Measurements from ENCODE around the gene RANBP9. TPM values are rescaled to one million over a fixed set of nuclear protein-coding genes. Genes with fewer than 3 reads are reported as not detected.

RANBP9 gene
- total RNA-seq, 1 experiment from 2014 or later = 17.5 TPM

GRCh38 chr6:13689511-13690256, 22.0 kb downstream of the RANBP9 start:
- peaks cover 22% of the 10 kb centered on the region for H4K20me1 ChIP-seq (ENCODE audit: insufficient read depth, low read depth, low read length)
- H3K27ac ChIP-seq (ENCODE audit: low read length) = no peak overlapping the region
- H3K4me3 ChIP-seq (ENCODE audit: low read length) = no peak overlapping the region
- no peak overlapping the region for H3K4me2 ChIP-seq (ENCODE audit: low read depth, low read length, poor library complexity, severe bottlenecking)
- H3K79me2 ChIP-seq (ENCODE audit: low read length) = peaks cover 58% of the 10 kb centered on the region
- no peaks in the 10 kb centered on the region for H3K9me3 ChIP-seq (ENCODE audit: low read length)
- DNase-seq = no peak
- no peak overlapping the region for H3K9ac ChIP-seq (ENCODE audit: low read length)
- H3K36me3 ChIP-seq (ENCODE audit: insufficient read depth, low read length) = 0 out of 2 replicates have a peak, but pooled peaks cover 4% of the 10 kb centered on the region
- H3K27me3 ChIP-seq (ENCODE audit: low read length) = no peaks in the 10 kb centered on the region
- H3K4me1 ChIP-seq (ENCODE audit: low read length) = peaks cover 1% of the 10 kb centered on the region
- no peaks in the 10 kb centered on the region for H3K9me2 ChIP-seq (replicated peaks; ENCODE audit: insufficient read depth, low read length)
- no peak overlapping the region for H2AFZ ChIP-seq (ENCODE audit: low read length)

GRCh38 chr6:13688692-13689196, 22.9 kb downstream of the RANBP9 start:
- H3K9ac ChIP-seq (ENCODE audit: low read length) = no peak overlapping the region
- peaks cover 16% of the 10 kb centered on the region; the same call in 1 of the 2 replicates for H4K20me1 ChIP-seq (ENCODE audit: insufficient read depth, low read depth, low read length)
- H3K27ac ChIP-seq (ENCODE audit: low read length) = no peak overlapping the region
- DNase-seq = no peak
- H3K36me3 ChIP-seq (ENCODE audit: insufficient read depth, low read length) = no peaks in the 10 kb centered on the region
- no peaks in the 10 kb centered on the region for H3K4me1 ChIP-seq (ENCODE audit: low read length)
- H3K9me3 ChIP-seq (ENCODE audit: low read length) = no peaks in the 10 kb centered on the region
- no peak overlapping the region for H3K4me2 ChIP-seq (ENCODE audit: low read depth, low read length, poor library complexity, severe bottlenecking)
- no peak overlapping the region for H2AFZ ChIP-seq (ENCODE audit: low read length)
- no peak overlapping the region for H3K4me3 ChIP-seq (ENCODE audit: low read length)
- no peaks in the 10 kb centered on the region for H3K9me2 ChIP-seq (replicated peaks; ENCODE audit: insufficient read depth, low read length)
- H3K27me3 ChIP-seq (ENCODE audit: low read length) = no peaks in the 10 kb centered on the region
- H3K79me2 ChIP-seq (ENCODE audit: low read length) = peaks cover 59% of the 10 kb centered on the region

- no peak overlapping the region for H2AFZ ChIP-seq (ENCODE audit: low read length)
- no peak overlapping the region for H3K27ac ChIP-seq (ENCODE audit: low read length)
- H3K9me3 ChIP-seq (ENCODE audit: low read length) = no peaks in the 10 kb centered on the region
- no peak for DNase-seq
- H3K79me2 ChIP-seq (ENCODE audit: low read length) = peaks cover 57% of the 10 kb centered on the region
- peaks cover 10% of the 10 kb centered on the region; the same call in 1 of the 2 replicates for H4K20me1 ChIP-seq (ENCODE audit: insufficient read depth, low read depth, low read length)
- 0 out of 2 replicates have a peak, but pooled peaks cover 1% of the 10 kb centered on the region for H3K4me1 ChIP-seq (ENCODE audit: low read length)
- H3K4me2 ChIP-seq (ENCODE audit: low read depth, low read length, poor library complexity, severe bottlenecking) = no peak overlapping the region
- no peak overlapping the region for H3K9ac ChIP-seq (ENCODE audit: low read length)
- no peaks in the 10 kb centered on the region for H3K9me2 ChIP-seq (replicated peaks; ENCODE audit: insufficient read depth, low read length)
- H3K36me3 ChIP-seq (ENCODE audit: insufficient read depth, low read length) = no peaks in the 10 kb centered on the region
- H3K27me3 ChIP-seq (ENCODE audit: low read length) = no peaks in the 10 kb centered on the region
- H3K4me3 ChIP-seq (ENCODE audit: low read length) = no peak overlapping the region
Measured at GRCh38 chr6:13687917-13688351, 23.7 kb downstream of the RANBP9 start.

DNA sequence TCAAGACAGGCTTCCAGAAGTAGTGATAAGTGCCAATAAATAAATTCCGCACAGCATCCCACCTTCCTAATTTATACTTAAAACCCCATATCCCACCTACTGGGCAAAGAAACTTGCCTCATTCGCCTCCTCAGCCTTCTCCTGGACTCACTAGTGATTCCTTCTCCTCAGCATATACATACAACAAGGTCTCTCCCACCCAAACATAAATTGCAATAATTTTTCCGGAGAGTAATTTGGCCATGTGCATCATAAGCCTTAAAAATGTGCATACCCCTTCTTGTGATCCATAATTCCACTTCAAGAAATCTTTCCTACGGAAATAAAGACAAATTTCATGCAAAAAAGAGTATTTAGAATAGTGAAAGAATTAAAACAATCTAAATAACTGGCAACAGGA, 26.8 kb downstream of the RANBP9 start:
- Histone ChIP-seq H3K79me2 (ENCODE audit: low read length) (peaks cover 53% of the 10 kb centered on the region), H3K4me1 (ENCODE audit: low read length) (0 out of 2 replicates have a peak, but pooled peaks cover 3% of the 10 kb centered on the region), H3K27ac (ENCODE audit: low read length) (no peak overlapping the region), H2AFZ (ENCODE audit: low read length) (no peak overlapping the region), H3K4me2 (ENCODE audit: low read depth, low read length, poor library complexity, severe bottlenecking) (no peak overlapping the region), H4K20me1 (ENCODE audit: insufficient read depth, low read depth, low read length) (0 out of 2 replicates have a peak, but pooled peaks cover 9% of the 10 kb centered on the region), H3K9me2 (replicated peaks; ENCODE audit: insufficient read depth, low read length) (no peaks in the 10 kb centered on the region), H3K9ac (ENCODE audit: low read length) (no peak overlapping the region), H3K4me3 (ENCODE audit: low read length) (no peak overlapping the region), H3K9me3 (ENCODE audit: low read length) (no peaks in the 10 kb centered on the region), H3K36me3 (ENCODE audit: insufficient read depth, low read length) (no peaks in the 10 kb centered on the region), H3K27me3 (ENCODE audit: low read length) (no peaks in the 10 kb centered on the region)
- no peak for DNase-seq

GRCh38 chr6:13683038-13683437, 28.6 kb downstream of the RANBP9 start:
- Histone ChIP-seq H3K9me3 (ENCODE audit: low read length) (no peaks in the 10 kb centered on the region), H3K27me3 (ENCODE audit: low read length) (no peaks in the 10 kb centered on the region), H3K4me3 (ENCODE audit: low read length) (no peak overlapping the region), H3K4me2 (ENCODE audit: low read depth, low read length, poor library complexity, severe bottlenecking) (no peak overlapping the region), H3K4me1 (ENCODE audit: low read length) (0 out of 2 replicates have a peak, but pooled peaks cover 3% of the 10 kb centered on the region), H3K79me2 (ENCODE audit: low read length) (peaks cover 43% of the 10 kb centered on the region), H3K9me2 (replicated peaks; ENCODE audit: insufficient read depth, low read length) (no peaks in the 10 kb centered on the region), H3K36me3 (ENCODE audit: insufficient read depth, low read length) (no peaks in the 10 kb centered on the region), H4K20me1 (ENCODE audit: insufficient read depth, low read depth, low read length) (0 out of 2 replicates have a peak, but pooled peaks cover 4% of the 10 kb centered on the region), H3K27ac (ENCODE audit: low read length) (no peak overlapping the region), H3K9ac (ENCODE audit: low read length) (no peak overlapping the region), H2AFZ (ENCODE audit: low read length) (no peak overlapping the region)
- DNase-seq = no peak

- Histone ChIP-seq H3K4me3 (ENCODE audit: low read length) (no peak overlapping the region), H3K9me2 (replicated peaks; ENCODE audit: insufficient read depth, low read length) (no peaks in the 10 kb centered on the region), H3K79me2 (ENCODE audit: low read length) (peaks cover 43% of the 10 kb centered on the region), H2AFZ (ENCODE audit: low read length) (no peak overlapping the region), H3K36me3 (ENCODE audit: insufficient read depth, low read length) (no peaks in the 10 kb centered on the region), H3K27ac (ENCODE audit: low read length) (no peak overlapping the region), H3K9ac (ENCODE audit: low read length) (no peak overlapping the region), H3K4me1 (ENCODE audit: low read length) (0 out of 2 replicates have a peak, but pooled peaks cover 3% of the 10 kb centered on the region), H3K9me3 (ENCODE audit: low read length) (no peaks in the 10 kb centered on the region), H3K4me2 (ENCODE audit: low read depth, low read length, poor library complexity, severe bottlenecking) (no peak overlapping the region), H4K20me1 (ENCODE audit: insufficient read depth, low read depth, low read length) (0 out of 2 replicates have a peak, but pooled peaks cover 4% of the 10 kb centered on the region), H3K27me3 (ENCODE audit: low read length) (no peaks in the 10 kb centered on the region)
- no peak for DNase-seq
Measured at GRCh38 chr6:13682346-13682745, 29.3 kb downstream of the RANBP9 start.

- H3K79me2 ChIP-seq (ENCODE audit: low read length) = peaks cover 49% of the 10 kb centered on the region
- H3K27me3 ChIP-seq (ENCODE audit: low read length) = no peaks in the 10 kb centered on the region
- no peak for DNase-seq
- H3K9me3 ChIP-seq (ENCODE audit: low read length) = no peaks in the 10 kb centered on the region
- 0 out of 2 replicates have a peak, but pooled peaks cover 7% of the 10 kb centered on the region for H4K20me1 ChIP-seq (ENCODE audit: insufficient read depth, low read depth, low read length)
- H3K4me3 ChIP-seq (ENCODE audit: low read length) = no peak overlapping the region
- H3K9ac ChIP-seq (ENCODE audit: low read length) = no peak overlapping the region
- H3K9me2 ChIP-seq (replicated peaks; ENCODE audit: insufficient read depth, low read length) = no peaks in the 10 kb centered on the region
- H3K4me1 ChIP-seq (ENCODE audit: low read length) = 0 out of 2 replicates have a peak, but pooled peaks cover 3% of the 10 kb centered on the region
- H2AFZ ChIP-seq (ENCODE audit: low read length) = no peak overlapping the region
- H3K4me2 ChIP-seq (ENCODE audit: low read depth, low read length, poor library complexity, severe bottlenecking) = no peak overlapping the region
- no peak overlapping the region for H3K27ac ChIP-seq (ENCODE audit: low read length)
- no peaks in the 10 kb centered on the region for H3K36me3 ChIP-seq (ENCODE audit: insufficient read depth, low read length)
Measured at GRCh38 chr6:13681305-13682061, 30.2 kb downstream of the RANBP9 start.

All from Karpas-422 (cell line).